Islet precursor cell (in vitro differentiated cells): Measurements from ENCODE around the gene PPM1H.
A peak's percentile ranks its signal among the peaks of the same experiment; 100 is the strongest.
"Not testable (repeated sequence)": the region's sequence is repeated elsewhere in the genome, so short reads cannot be mapped to it uniquely, and the experiment has no call there.

ENCODE experiments used
- DNase-seq: peaks from one replicate; pipeline ENCODE4 v3.0.0-alpha.2; 2018

The PPM1H gene

GRCh38 chr12:62942316-62942715, 7.4 kb upstream of the PPM1H start:
- DNase-seq, result not testable (repeated sequence)

- DNase-seq, result peak; percentile 85
Observed at GRCh38 chr12:62934239-62934798, 631 bp downstream of the PPM1H start.

GRCh38 chr12:62933602-62934238, 1.2 kb downstream of the PPM1H start:
- DNase-seq, result no peak

GRCh38 chr12:62933220-62933601, 1.7 kb downstream of the PPM1H start:
- peak; percentile 90 for DNase-seq

- no peak for DNase-seq
Observed at GRCh38 chr12:62931477-62931876, 3.5 kb downstream of the PPM1H start.

- peak; percentile 81 for DNase-seq
Observed at GRCh38 chr12:62930546-62931425, 4.2 kb downstream of the PPM1H start.

- no peak for DNase-seq
Observed at GRCh38 chr12:62928632-62929031, 6.3 kb downstream of the PPM1H start.

- no peak for DNase-seq
Observed at GRCh38 chr12:62925680-62926079, 9.3 kb downstream of the PPM1H start.

GRCh38 chr12:62924084-62924483, 10.9 kb downstream of the PPM1H start:
- no peak for DNase-seq

GRCh38 chr12:62922539-62922938, 12.4 kb downstream of the PPM1H start:
- DNase-seq, result no peak

- no peak for DNase-seq
Observed at GRCh38 chr12:62919838-62920237, 15.1 kb downstream of the PPM1H start.

- no peak for DNase-seq
Observed at GRCh38 chr12:62917926-62918325, 17.0 kb downstream of the PPM1H start.

- no peak for DNase-seq
Observed at GRCh38 chr12:62916632-62917425, 18.1 kb downstream of the PPM1H start.

GRCh38 chr12:62915204-62915529, 19.8 kb downstream of the PPM1H start:
- DNase-seq, result no peak

GRCh38 chr12:62914443-62915203, 20.3 kb downstream of the PPM1H start:
- DNase-seq, result no peak

GRCh38 chr12:62913380-62913779, 21.6 kb downstream of the PPM1H start:
- no peak for DNase-seq

GRCh38 chr12:62912644-62913043, 22.3 kb downstream of the PPM1H start:
- no peak for DNase-seq

- no peak for DNase-seq
Observed at GRCh38 chr12:62911286-62911685, 23.7 kb downstream of the PPM1H start.

- DNase-seq, result no peak
Observed at GRCh38 chr12:62910549-62911169, 24.3 kb downstream of the PPM1H start.

GRCh38 chr12:62909340-62909739, 25.6 kb downstream of the PPM1H start:
- DNase-seq, result no peak

- DNase-seq, result no peak
Observed at GRCh38 chr12:62908674-62909073, 26.3 kb downstream of the PPM1H start.

- DNase-seq, result no peak
Observed at GRCh38 chr12:62907561-62907960, 27.4 kb downstream of the PPM1H start.
